Measurements from ENCODE around the gene SH3BP5L. TPM values are rescaled to one million over a fixed set of nuclear protein-coding genes. Genes with fewer than 3 reads are reported as not detected.

Gene SH3BP5L
- total and polyA plus RNA-seq, 7 donors, result 13.7 to 23.5 (median 16.6) TPM

- H3K4me3 ChIP-seq, result no peak overlapping the region
- TF ChIP-seq POLR2AphosphoS5 (IDR thresholded peaks at IDR 0.05) (no peak), EP300 (IDR thresholded peaks at IDR 0.05) (no peak), POLR2A (IDR thresholded peaks at IDR 0.05) (no peak), CTCF (IDR thresholded peaks at IDR 0.05) (no peak)
- H3K4me1 ChIP-seq, result peaks cover 0 to 25% (median 21%) of the 10 kb centered on the region in 4 donors
- H3K27ac ChIP-seq, result no peak overlapping the region
- 89 to 96% methylated on average over 16 of the region's 16 CpGs for WGBS, 2 donors
- H3K36me3 ChIP-seq, result peaks cover 37 to 62% (median 46%) of the 10 kb centered on the region in 4 donors
- DNase-seq, result no peak
- no peaks in the 10 kb centered on the region for H3K27me3 ChIP-seq
- no peaks in the 10 kb centered on the region for H3K9me3 ChIP-seq
- intact Hi-C loops (cut with DNase I), result no loop called here
Observed at GRCh38 chr1:248814351-248814750, 11.4 kb downstream of the SH3BP5L start.

GRCh38 chr1:248813546-248813945 lies 12.2 kb downstream of the SH3BP5L start:
- no peak overlapping the region for H3K4me3 ChIP-seq
- intact Hi-C loops (cut with DNase I), result no loop called here
- H3K4me1 ChIP-seq, result peaks cover 0 to 18% (median 14%) of the 10 kb centered on the region in 4 donors
- no peak for TF ChIP-seq EP300 (IDR thresholded peaks at IDR 0.05)
- TF ChIP-seq POLR2AphosphoS5 (IDR thresholded peaks at IDR 0.05), result no peak
- TF ChIP-seq POLR2A (IDR thresholded peaks at IDR 0.05), result no peak
- no peak for TF ChIP-seq CTCF (IDR thresholded peaks at IDR 0.05)
- peaks cover 37 to 62% (median 46%) of the 10 kb centered on the region in 4 donors for H3K36me3 ChIP-seq
- 94 to 95% methylated on average over 8 of the region's 8 CpGs for WGBS, 2 donors
- no peak for DNase-seq
- H3K27me3 ChIP-seq, result no peaks in the 10 kb centered on the region
- H3K27ac ChIP-seq, result no peak overlapping the region
- no peaks in the 10 kb centered on the region for H3K9me3 ChIP-seq

GRCh38 chr1:248812736-248813425 lies 12.8 kb downstream of the SH3BP5L start:
- Histone ChIP-seq H3K27ac (no peak overlapping the region), H3K4me3 (no peak overlapping the region), H3K36me3 (peaks cover 37 to 62% (median 46%) of the 10 kb centered on the region in 4 donors), H3K4me1 (peaks cover 0 to 14% (median 11%) of the 10 kb centered on the region in 4 donors), H3K27me3 (no peaks in the 10 kb centered on the region), H3K9me3 (no peaks in the 10 kb centered on the region)
- WGBS, 2 donors, result 96 to 97% methylated on average over 23 of the region's 23 CpGs
- no peak for DNase-seq
- TF ChIP-seq CTCF (IDR thresholded peaks at IDR 0.05) (no peak), EP300 (IDR thresholded peaks at IDR 0.05) (no peak), POLR2A (IDR thresholded peaks at IDR 0.05) (no peak), POLR2AphosphoS5 (IDR thresholded peaks at IDR 0.05) (no peak)
- intact Hi-C loops (cut with DNase I), result no loop called here

GRCh38 chr1:248811514-248812490 lies 13.9 kb downstream of the SH3BP5L start:
- intact Hi-C loops (cut with DNase I), result no loop called here
- H3K4me3 ChIP-seq, result no peak overlapping the region
- TF ChIP-seq POLR2AphosphoS5 (IDR thresholded peaks at IDR 0.05) (no peak), CTCF (IDR thresholded peaks at IDR 0.05) (no peak), POLR2A (IDR thresholded peaks at IDR 0.05) (no peak), EP300 (IDR thresholded peaks at IDR 0.05) (no peak)
- H3K27ac ChIP-seq, result no peak overlapping the region
- H3K27me3 ChIP-seq, result no peaks in the 10 kb centered on the region
- H3K36me3 ChIP-seq, result peaks cover 37 to 58% (median 45%) of the 10 kb centered on the region in 4 donors
- WGBS, 2 donors, result 91% methylated on average over 57 of the region's 57 CpGs
- no peak for DNase-seq
- peaks cover 0 to 14% (median 12%) of the 10 kb centered on the region in 4 donors for H3K4me1 ChIP-seq
- H3K9me3 ChIP-seq, result no peaks in the 10 kb centered on the region
